Keratinocyte (primary cell): ENCODE measurements around the gene MAEA. TPM values are rescaled to one million over a fixed set of nuclear protein-coding genes. Genes with fewer than 3 reads are reported as not detected.

Experiments used
- DNase-seq: peaks from one replicate; pipeline ENCODE4 v3.0.0-alpha.2; 2011; ENCODE audit warnings: low read depth, missing footprints, low spot score
- FAIRE-seq: peaks from 2 replicates; lab custom pipeline; 2011; peaks lifted over from hg19 to GRCh38; lab: Jason Lieb, UNC
- H2AFZ ChIP-seq: 2 replicates; pipeline ENCODE4 v1.6.0; 2012; ENCODE audit warnings: low read length, control low read depth, inconsistent platforms; ENCODE audit not compliant: control insufficient read depth
- H3K27ac ChIP-seq: 2 replicates; pipeline ENCODE4 v1.5.1; 2011; ENCODE audit warnings: low read length; ENCODE audit not compliant: control insufficient read depth, insufficient read depth
- H3K27me3 ChIP-seq: 3 replicates; pipeline ENCODE4 v1.6.0; 2011; ENCODE audit warnings: low read length; ENCODE audit not compliant: control insufficient read depth, insufficient read depth; ENCODE audit errors: extremely low read depth
- H3K36me3 ChIP-seq, 2 experiments: 2 replicates in 1 of 2; 3 replicates in 1 of 2; pipeline ENCODE4 v1.5.1; 2011; ENCODE audit warnings: low read length in 2 of 2, mild to moderate bottlenecking in 1 of 2; ENCODE audit not compliant: control insufficient read depth in 2 of 2, insufficient read depth in 2 of 2; ENCODE audit errors: extremely low read depth in 1 of 2
- H3K4me1 ChIP-seq: 3 replicates; pipeline ENCODE4 v1.5.1; 2011; ENCODE audit warnings: low read length; ENCODE audit not compliant: control insufficient read depth, insufficient read depth; ENCODE audit errors: extremely low read depth
- H3K4me2 ChIP-seq: 3 replicates; pipeline ENCODE4 v1.6.0; 2011; ENCODE audit warnings: low read depth, low read length; ENCODE audit not compliant: control insufficient read depth, insufficient read depth; ENCODE audit errors: extremely low read depth
- H3K4me3 ChIP-seq, 3 experiments: fragments of 200-600 bp in 1 of 3; sonication (generic) in 1 of 3; 2 replicates in 2 of 3; 3 replicates in 1 of 3; pipeline ENCODE4 v1.5.1; 2011 to 2016; ENCODE audit warnings: low read length in 3 of 3, mild to moderate bottlenecking in 3 of 3, control low read depth in 2 of 3, inconsistent platforms in 1 of 3, low read depth in 1 of 3, mixed read lengths in 1 of 3, mixed run types in 1 of 3, moderate library complexity in 1 of 3; ENCODE audit not compliant: control insufficient read depth in 2 of 3, insufficient read depth in 2 of 3; ENCODE audit errors: extremely low read depth in 1 of 3
- H3K79me2 ChIP-seq: 2 replicates; pipeline ENCODE4 v1.6.0; 2012; ENCODE audit warnings: low read length; ENCODE audit not compliant: control insufficient read depth, insufficient read depth
- H3K9ac ChIP-seq: 3 replicates; pipeline ENCODE4 v1.6.0; 2011; ENCODE audit warnings: low read length; ENCODE audit not compliant: control insufficient read depth, insufficient read depth; ENCODE audit errors: extremely low read depth
- H3K9me1 ChIP-seq: 3 replicates; pipeline ENCODE4 v1.6.0; 2011; ENCODE audit warnings: low read length; ENCODE audit not compliant: control insufficient read depth, insufficient read depth; ENCODE audit errors: extremely low read depth
- H3K9me3 ChIP-seq: 2 replicates; pipeline ENCODE4 v1.5.1; 2012; ENCODE audit warnings: low read depth, low read length; ENCODE audit not compliant: control insufficient read depth
- H4K20me1 ChIP-seq: 3 replicates; pipeline ENCODE4 v1.6.0; 2011; ENCODE audit warnings: low read length; ENCODE audit not compliant: control insufficient read depth, insufficient read depth; ENCODE audit errors: extremely low read depth
- CTCF ChIP-seq, 3 experiments: IDR thresholded peaks in 1 of 3; conservative IDR thresholded peaks in 1 of 3; optimal IDR thresholded peaks in 1 of 3; 2 replicates in 2 of 3; 3 replicates in 1 of 3; pipeline versions ENCODE3 to v1.5.1; 2011; ENCODE audit warnings: low read length in 3 of 3, mild to moderate bottlenecking in 3 of 3, moderate library complexity in 2 of 3, control low read depth in 1 of 3, inconsistent platforms in 1 of 3; ENCODE audit not compliant: insufficient read depth in 2 of 3; ENCODE audit errors: extremely low read depth in 1 of 3
- EZH2 ChIP-seq: IDR thresholded peaks from one replicate; pipeline ENCODE4 v1.6.1; 2012; ENCODE audit warnings: inconsistent platforms, mild to moderate bottlenecking, low read length, moderate library complexity
- dilution Hi-C: fragments of 300-500 bp; cut with MboI; formaldehyde crosslinking; loops from one replicate; pipeline ENCODE4 v1.7.0; 2020; ENCODE audit warnings: low sequenced_read_pairs; ENCODE audit not compliant: extremely low pct_ligation_motif_present
- polyA plus RNA-seq, 5 experiments: library from polyadenylated mRNA; depleted of rRNA in 3 of 5; stranded (reverse) in 3 of 5; stranded (forward) in 1 of 5; unstranded in 1 of 5; fragments of >200 nt; gene quantifications; 1 replicate in 1 of 5; 2 replicates in 3 of 5; 3 replicates in 1 of 5; pipeline versions ENCODE4 v1.2.1 to v1.2.3, GENCODE V29; 2011 to 2012; ENCODE audit warnings: missing spikeins in 2 of 5, low read depth in 1 of 5, low replicate concordance in 1 of 5

The MAEA gene
- polyA plus RNA-seq, 1 donor (not counting 4 experiments of a cell fraction or from before 2014, with no cell fraction given): 89.7 TPM

GRCh38 chr4:1293991-1294390 lies 4.3 kb downstream of the MAEA start:
- H4K20me1 ChIP-seq: peaks cover 10% of the 10 kb centered on the region
- H3K27ac ChIP-seq: no peak overlapping the region
- no peak for DNase-seq
- peaks cover 13 to 16% of the 10 kb centered on the region in 2 experiments for H3K36me3 ChIP-seq
- FAIRE-seq: no peak
- no peak overlapping the region for H3K4me3 ChIP-seq
- H2AFZ ChIP-seq: no peak overlapping the region
- H3K9ac ChIP-seq: no peak overlapping the region
- no peaks in the 10 kb centered on the region for H3K27me3 ChIP-seq
- TF ChIP-seq EZH2: no peak
- H3K4me2 ChIP-seq: no peak overlapping the region
- peaks cover 27% of the 10 kb centered on the region for H3K4me1 ChIP-seq
- no peaks in the 10 kb centered on the region for H3K9me1 ChIP-seq
- dilution Hi-C loops: no loop called here
- H3K9me3 ChIP-seq: no peaks in the 10 kb centered on the region
- peaks cover 89% of the 10 kb centered on the region for H3K79me2 ChIP-seq

GRCh38 chr4:1294424-1294823 lies 4.7 kb downstream of the MAEA start:
- no peaks in the 10 kb centered on the region for H3K27me3 ChIP-seq
- H3K4me2 ChIP-seq: no peak overlapping the region
- no peak overlapping the region for H3K27ac ChIP-seq
- dilution Hi-C loops: no loop called here
- TF ChIP-seq EZH2: no peak
- no peak for TF ChIP-seq CTCF (optimal IDR thresholded peaks at IDR 0.05 in 1 of 3, IDR thresholded peaks at IDR 0.05 in 1 of 3, conservative IDR thresholded peaks at IDR 0.05 in 1 of 3; ENCODE audit: extremely low read depth in 1 of 3, insufficient read depth in 2 of 3, low read length in 3 of 3)
- peaks cover 28% of the 10 kb centered on the region for H3K4me1 ChIP-seq
- peaks cover 10% of the 10 kb centered on the region for H4K20me1 ChIP-seq
- no peaks in the 10 kb centered on the region for H3K9me1 ChIP-seq
- H3K79me2 ChIP-seq: peaks cover 93% of the 10 kb centered on the region
- FAIRE-seq (no peak), DNase-seq (no peak)
- H3K9me3 ChIP-seq: no peaks in the 10 kb centered on the region
- H2AFZ ChIP-seq: no peak overlapping the region
- no peak overlapping the region for H3K4me3 ChIP-seq
- peaks cover 16 to 20% of the 10 kb centered on the region in 2 experiments for H3K36me3 ChIP-seq
- H3K9ac ChIP-seq: no peak overlapping the region

GRCh38 chr4:1294891-1295290 lies 5.2 kb downstream of the MAEA start:
- Histone ChIP-seq H3K9ac (no peak overlapping the region), H3K27ac (no peak overlapping the region), H4K20me1 (peaks cover 10% of the 10 kb centered on the region), H3K79me2 (peaks cover 96% of the 10 kb centered on the region), H3K4me3 (no peak overlapping the region), H3K27me3 (no peaks in the 10 kb centered on the region), H3K9me1 (no peaks in the 10 kb centered on the region), H3K4me2 (no peak overlapping the region), H2AFZ (no peak overlapping the region), H3K9me3 (no peaks in the 10 kb centered on the region), H3K4me1 (peaks cover 30% of the 10 kb centered on the region), H3K36me3 (peaks cover 17 to 23% of the 10 kb centered on the region in 2 experiments)
- dilution Hi-C loops: no loop called here
- DNase-seq: no peak
- no peak for FAIRE-seq
- TF ChIP-seq EZH2 (no peak), CTCF (optimal IDR thresholded peaks at IDR 0.05 in 1 of 3, IDR thresholded peaks at IDR 0.05 in 1 of 3, conservative IDR thresholded peaks at IDR 0.05 in 1 of 3; ENCODE audit: extremely low read depth in 1 of 3, insufficient read depth in 2 of 3, low read length in 3 of 3) (no peak)
